Sigmoid colon (tissue), 7 donors: ENCODE data around the gene TSR2. TPM values are rescaled to one million over a fixed set of nuclear protein-coding genes. Genes with fewer than 3 reads are reported as not detected.

Source experiments
- DNase-seq: peaks from one replicate; pipeline ENCODE4 v3.0.0-alpha.2; 2019
- H3K27ac ChIP-seq, 4 donors: fragments of 200-600 bp; sonication (generic); one replicate each; pipeline ENCODE4 v1.5.1; 2016 to 2019; ENCODE audit warnings: mild to moderate bottlenecking in 1 of 4
- H3K27me3 ChIP-seq, 3 donors: fragments of 200-600 bp; sonication (generic); one replicate each; pipeline ENCODE4 v1.5.1; 2019; ENCODE audit warnings: mild to moderate bottlenecking in 1 of 3
- H3K36me3 ChIP-seq, 4 donors: fragments of 200-600 bp; sonication (generic); one replicate each; pipeline ENCODE4 v1.5.1; 2016 to 2019
- H3K4me1 ChIP-seq, 4 donors: fragments of 200-600 bp; sonication (generic); one replicate each; pipeline ENCODE4 v1.5.1; 2017 to 2019
- H3K4me3 ChIP-seq, 4 donors: fragments of 200-600 bp; sonication (generic); one replicate each; pipeline ENCODE4 v1.5.1; 2017 to 2019; ENCODE audit warnings: mild to moderate bottlenecking in 2 of 4, moderate library complexity in 1 of 4
- H3K9me3 ChIP-seq, 4 donors: fragments of 200-600 bp in 3 of 4; sonication (generic) in 3 of 4; one replicate each; pipeline versions ENCODE4 v1.5.1 to v1.6.1; 2013 to 2019
- CTCF ChIP-seq, 4 experiments: fragments of 450-650 bp in 3 of 4; fragments of 200-600 bp in 1 of 4; IDR thresholded peaks; one replicate each; pipeline ENCODE4 v1.5.1; 2016 to 2019; ENCODE audit warnings: antibody characterized with exemption in 4 of 4, mild to moderate bottlenecking in 3 of 4, moderate library complexity in 2 of 4
- EP300 ChIP-seq, 4 donors: sonication (generic); formaldehyde crosslinking; IDR thresholded peaks; one replicate each; pipeline ENCODE4 v1.6.1; 2017; ENCODE audit warnings: antibody characterized with exemption in 4 of 4
- POLR2A ChIP-seq, 2 donors: fragments of 450-650 bp; IDR thresholded peaks; one replicate each; pipeline ENCODE4 v1.6.1; 2016; ENCODE audit warnings: antibody characterized with exemption in 2 of 2, mild to moderate bottlenecking in 2 of 2, moderate library complexity in 2 of 2
- POLR2AphosphoS5 ChIP-seq, 4 donors: sonication (generic); formaldehyde crosslinking; IDR thresholded peaks; one replicate each; pipeline ENCODE4 v1.6.1; 2017; ENCODE audit warnings: antibody characterized with exemption in 4 of 4
- WGBS, 2 donors: extraction: QIAGEN DNeasy Blood & Tissue Kit; methylation state at CpG; one replicate each; pipeline ENCODE4 v1.1.7; 2013; 5-methylcytosine and 5-hydroxymethylcytosine counted together
- intact Hi-C: fragments of 100-400 bp; cut with DNase I; formaldehyde crosslinking; loops from one replicate; pipeline ENCODE4 v1.15.1; 2023
- polyA plus RNA-seq, 3 donors: library from polyadenylated mRNA; stranded (reverse); fragments of 200-250 nt; gene quantifications; one replicate each; pipeline ENCODE4 v1.2.3, GENCODE V29; 2013
- total RNA-seq, 4 donors: library from RNA; depleted of rRNA; stranded (reverse); fragments of >200 nt; gene quantifications; one replicate each; pipeline ENCODE4 v1.1.0, GENCODE V29; 2016
- donor health status: healthy with polysubstance abuse.
- donor health status: Bipolar disorder and iron deficiency.
- donor health status: healthy.

Gene TSR2
- total and polyA plus RNA-seq, 7 donors: 20.2 to 45.9 (median 29.3) TPM

- Histone ChIP-seq H3K36me3 (no peaks in the 10 kb centered on the region), H3K4me1 (no peaks in the 10 kb centered on the region), H3K4me3 (no peak overlapping the region), H3K27me3 (no peaks in the 10 kb centered on the region), H3K27ac (no peak overlapping the region), H3K9me3 (no peaks in the 10 kb centered on the region)
- TF ChIP-seq POLR2A (IDR thresholded peaks at IDR 0.05) (no peak), POLR2AphosphoS5 (IDR thresholded peaks at IDR 0.05) (no peak), CTCF (IDR thresholded peaks at IDR 0.05) (no peak), EP300 (IDR thresholded peaks at IDR 0.05) (no peak)
- intact Hi-C loops: no loop called here
- 40% methylated on average over 14 of the region's 14 CpGs for WGBS, 2 donors
- no peak for DNase-seq
These were observed 16.9 kb upstream of the TSR2 start for GRCh38 chrX:54423161-54423888.

GRCh38 chrX:54427837-54428424 lies 12.3 kb upstream of the TSR2 start:
- H3K36me3 ChIP-seq: no peaks in the 10 kb centered on the region
- DNase-seq: no peak
- intact Hi-C loops: no loop called here
- H3K27ac ChIP-seq: no peak overlapping the region
- TF ChIP-seq POLR2A (IDR thresholded peaks at IDR 0.05) (no peak), EP300 (IDR thresholded peaks at IDR 0.05) (no peak), CTCF (IDR thresholded peaks at IDR 0.05) (no peak), POLR2AphosphoS5 (IDR thresholded peaks at IDR 0.05) (no peak)
- no peaks in the 10 kb centered on the region for H3K4me1 ChIP-seq
- H3K27me3 ChIP-seq: no peaks in the 10 kb centered on the region
- WGBS, 2 donors: 76 to 84% methylated on average over 2 of the region's 2 CpGs
- no peak overlapping the region for H3K4me3 ChIP-seq
- H3K9me3 ChIP-seq: no peaks in the 10 kb centered on the region

- TF ChIP-seq EP300 (IDR thresholded peaks at IDR 0.05) (no peak), POLR2A (IDR thresholded peaks at IDR 0.05) (no peak), POLR2AphosphoS5 (IDR thresholded peaks at IDR 0.05) (no peak), CTCF (IDR thresholded peaks at IDR 0.05) (no peak)
- intact Hi-C loops: no loop called here
These were observed 9.7 kb upstream of the TSR2 start for GRCh38 chrX:54430519-54430918.

GRCh38 chrX:54435121-54435520 lies 5.1 kb upstream of the TSR2 start:
- Histone ChIP-seq H3K36me3 (no peaks in the 10 kb centered on the region), H3K27me3 (no peaks in the 10 kb centered on the region), H3K9me3 (no peaks in the 10 kb centered on the region), H3K27ac (no peak overlapping the region), H3K4me3 (no peak overlapping the region), H3K4me1 (no peaks in the 10 kb centered on the region)
- intact Hi-C loops: no loop called here
- DNase-seq: no peak
- 68 to 84% methylated on average over 2 of the region's 2 CpGs for WGBS, 2 donors
- TF ChIP-seq CTCF (IDR thresholded peaks at IDR 0.05) (no peak), POLR2AphosphoS5 (IDR thresholded peaks at IDR 0.05) (no peak), POLR2A (IDR thresholded peaks at IDR 0.05) (no peak), EP300 (IDR thresholded peaks at IDR 0.05) (no peak)

More at GRCh38 chrX:54430519-54430918, 9.7 kb upstream of the TSR2 start:
- Histone ChIP-seq H3K9me3 (no peaks in the 10 kb centered on the region), H3K4me3 (no peak overlapping the region), H3K36me3 (no peaks in the 10 kb centered on the region), H3K27ac (no peak overlapping the region), H3K4me1 (no peaks in the 10 kb centered on the region), H3K27me3 (no peaks in the 10 kb centered on the region)
- DNase-seq: no peak
